HG03175 (cell line): ENCODE results near the gene GPC6.
"Not testable (repeated sequence)": the region's sequence is repeated elsewhere in the genome, so short reads cannot be mapped to it uniquely, and the experiment has no call there.

Experiments used
- ATAC-seq: cut with Tn5 transposase; IDR thresholded peaks from one replicate; pipeline ENCODE4 v1.9.1; 2021; ENCODE audit warnings: mild to moderate bottlenecking, moderate library complexity; ENCODE audit not compliant: unreplicated experiment

The GPC6 gene

DNA sequence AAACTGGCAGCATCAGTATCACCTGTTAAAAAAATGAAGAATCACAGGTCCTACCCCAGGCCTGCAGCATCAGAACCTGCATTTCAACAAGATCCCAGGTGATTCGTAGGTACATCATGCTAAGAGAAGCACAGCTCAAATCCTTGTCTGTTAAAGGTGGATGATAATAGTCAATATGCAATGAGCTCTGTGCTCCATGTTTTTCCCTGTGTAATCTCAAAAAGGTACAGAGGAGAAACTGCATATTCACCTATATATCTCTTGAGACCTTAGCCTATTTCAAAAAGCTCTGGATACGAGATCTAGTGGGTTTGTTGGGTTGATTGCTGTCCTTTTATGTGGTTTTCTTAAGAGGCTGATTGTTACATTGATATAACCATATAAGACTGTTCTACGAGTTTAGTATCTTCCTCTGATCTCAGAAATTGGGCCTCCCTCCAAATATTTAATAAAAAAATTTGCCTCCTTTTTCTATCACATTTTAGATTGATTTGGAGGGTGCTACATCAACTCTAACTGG lies 1104.0 kb downstream of the GPC6 start:
- no peak for ATAC-seq

DNA sequence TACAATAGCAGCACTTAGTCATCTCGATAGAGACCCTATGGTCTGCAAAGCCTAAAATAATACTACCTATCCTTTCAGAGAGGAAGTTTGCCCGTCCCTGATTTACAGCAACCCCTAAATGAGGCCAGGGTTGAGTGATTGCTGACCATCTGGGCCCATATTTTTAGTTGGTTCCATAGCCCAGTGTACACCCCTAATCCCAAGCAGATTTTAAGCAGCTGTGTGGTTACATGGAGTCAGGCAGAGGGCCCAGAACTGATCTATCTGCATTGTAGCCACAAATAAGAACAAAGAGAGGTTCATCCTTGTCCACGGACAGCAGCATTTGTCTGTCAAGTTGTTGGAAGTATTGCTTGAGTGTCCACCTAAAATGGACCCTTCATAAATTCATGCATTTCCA lies 1104.7 kb downstream of the GPC6 start:
- ATAC-seq = no peak

DNA sequence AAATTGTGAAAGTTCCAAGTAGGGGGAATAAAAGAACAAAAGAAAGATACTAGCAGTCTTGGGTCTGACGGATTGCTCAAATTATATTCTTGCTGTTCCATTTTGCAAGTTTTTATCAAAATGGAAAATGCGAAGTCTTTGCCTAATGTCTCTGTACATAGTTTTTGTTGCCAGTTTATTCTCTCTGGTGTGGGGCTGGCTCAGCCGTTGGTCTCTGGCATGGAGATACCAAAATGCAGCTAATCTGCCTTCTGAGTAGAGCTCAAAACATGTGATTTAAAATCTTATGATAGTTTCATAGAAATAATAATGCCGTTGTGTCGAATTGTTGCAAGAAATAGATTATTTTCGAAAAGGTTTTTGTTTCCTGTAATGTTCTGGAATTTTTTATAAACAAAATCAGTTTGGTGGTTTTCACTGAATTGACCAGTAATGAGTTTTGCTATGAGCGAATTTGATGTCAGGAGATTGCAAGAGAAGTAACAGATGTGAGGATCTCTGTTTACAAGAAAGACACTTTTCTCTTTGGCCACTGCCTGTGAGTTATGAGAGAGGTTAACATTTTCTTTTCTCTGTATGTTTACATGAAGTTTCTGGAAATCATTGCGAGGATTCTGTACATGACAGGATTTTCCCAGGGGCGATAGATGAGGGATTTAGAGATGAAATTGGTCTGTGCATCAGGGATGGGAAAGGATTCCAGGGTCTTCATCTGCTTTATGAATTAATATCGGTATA lies 1105.9 kb downstream of the GPC6 start:
- ATAC-seq = no peak

- no peak for ATAC-seq
Measured at GRCh38 chr13:94333131-94333820, 1106.7 kb downstream of the GPC6 start.

- ATAC-seq = no peak
Measured at GRCh38 chr13:94335761-94336526, 1109.3 kb downstream of the GPC6 start.

DNA sequence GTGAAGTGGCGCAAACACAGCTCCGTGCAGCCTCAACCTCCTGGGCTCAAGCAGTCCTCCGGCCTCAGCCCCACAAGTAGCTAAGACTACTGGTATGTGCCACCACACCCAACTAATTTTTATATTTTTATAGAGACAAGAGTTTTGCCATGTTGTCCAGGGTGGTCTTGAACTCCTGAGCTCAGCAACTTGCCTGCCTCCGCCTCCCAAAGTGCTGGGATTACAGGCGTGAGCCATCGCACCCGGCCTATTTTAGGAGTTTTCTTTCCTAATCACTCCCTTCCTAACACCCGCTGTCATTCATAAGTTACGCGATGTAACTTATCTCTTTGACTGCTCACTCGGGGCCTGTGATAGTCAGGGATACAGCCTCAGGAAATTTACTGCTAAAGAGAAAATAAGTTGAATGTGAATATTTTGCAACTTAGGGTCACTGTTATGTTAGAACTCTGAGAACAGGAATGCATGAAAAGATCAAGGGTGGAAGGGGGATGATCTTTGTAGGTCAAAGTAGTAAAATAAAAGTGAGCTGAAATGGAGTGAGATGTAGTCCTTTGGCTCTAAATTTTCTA lies 1112.6 kb downstream of the GPC6 start:
- ATAC-seq = no peak

DNA sequence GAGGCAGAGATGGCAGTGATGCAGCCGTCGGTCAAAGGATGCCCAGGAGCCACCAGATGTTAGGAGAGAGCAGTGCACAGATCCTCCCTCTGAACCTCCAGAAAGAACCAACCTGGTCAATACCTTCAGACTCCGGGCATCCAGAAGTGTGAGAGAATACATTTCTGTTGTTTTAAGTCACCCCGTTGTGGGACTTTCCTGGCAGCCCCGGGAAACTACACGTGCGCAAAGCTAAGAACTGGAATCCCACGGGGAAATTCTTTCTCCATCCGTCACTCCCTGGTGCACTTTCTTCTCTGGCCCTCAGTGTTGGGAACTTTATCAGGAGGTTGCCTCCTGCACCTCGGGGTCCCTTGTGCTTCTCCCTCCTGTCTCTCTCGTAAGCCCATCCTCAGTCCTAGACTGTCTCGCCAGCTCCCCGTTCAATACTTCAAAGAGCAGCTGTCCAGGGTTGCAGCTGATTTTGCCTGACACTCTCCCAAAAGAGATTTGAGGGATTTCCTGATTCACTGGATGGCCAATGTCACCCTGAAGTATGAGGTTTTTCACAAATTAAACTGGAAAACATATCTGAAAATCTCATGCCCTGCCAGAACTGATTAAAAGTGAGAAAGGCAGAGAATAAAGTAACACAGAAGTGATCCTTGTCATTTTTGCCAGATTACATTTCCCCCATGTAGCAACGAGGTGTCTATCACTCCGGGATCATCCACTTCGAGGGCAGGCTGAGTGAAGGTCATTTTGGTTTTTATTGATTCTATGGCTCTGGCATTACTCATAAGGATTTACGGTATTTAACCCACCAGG lies 1116.0 kb downstream of the GPC6 start:
- no peak for ATAC-seq

GRCh38 chr13:94343243-94343585 lies 1116.6 kb downstream of the GPC6 start:
- no peak for ATAC-seq

GRCh38 chr13:94343687-94344086 lies 1117.1 kb downstream of the GPC6 start:
- ATAC-seq = not testable (repeated sequence)

GRCh38 chr13:94344126-94344818 lies 1117.7 kb downstream of the GPC6 start:
- ATAC-seq = no peak

DNA sequence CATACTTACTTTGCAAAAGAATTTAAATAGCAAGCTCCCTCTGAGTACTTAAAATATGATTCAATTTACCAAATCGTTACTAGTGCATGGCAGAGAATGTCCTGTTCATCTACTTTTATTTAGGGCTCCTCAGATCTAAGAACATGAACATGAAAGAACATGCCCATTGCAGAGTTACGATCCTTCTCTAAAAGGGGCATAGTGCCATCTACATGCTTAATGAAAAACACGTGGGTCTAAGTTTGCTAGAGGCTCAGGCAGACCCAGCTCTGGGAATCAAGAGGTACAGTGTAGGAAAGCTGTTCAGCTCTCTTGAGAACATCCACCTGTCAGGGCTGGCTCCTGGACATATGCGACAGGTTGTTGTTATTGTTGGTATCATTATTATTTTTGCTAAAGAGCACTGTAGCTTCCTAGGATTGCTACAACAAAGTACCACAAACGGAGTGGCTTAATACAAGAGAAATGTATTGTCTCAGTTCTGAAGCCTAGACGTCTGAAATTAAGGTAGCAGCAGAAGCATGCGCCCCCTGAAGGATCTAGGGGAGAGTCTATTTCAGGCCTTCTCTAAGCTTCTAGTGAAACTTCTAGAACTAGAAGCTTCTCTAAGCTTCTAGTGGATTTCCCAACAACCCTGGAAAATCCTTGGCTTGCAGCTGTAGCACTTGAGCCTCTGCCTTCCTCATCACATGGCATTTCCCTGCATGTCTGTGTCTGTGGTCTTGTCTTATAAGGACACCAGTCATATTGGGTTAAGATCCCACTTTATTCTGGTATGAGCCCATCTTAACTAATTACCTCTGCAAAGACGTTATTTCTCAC lies 1119.0 kb downstream of the GPC6 start:
- no peak for ATAC-seq

- ATAC-seq = no peak
Measured at GRCh38 chr13:94346261-94347019, 1119.8 kb downstream of the GPC6 start.

GRCh38 chr13:94351292-94351990 lies 1124.8 kb downstream of the GPC6 start:
- peak; percentile 61 for ATAC-seq

- no peak for ATAC-seq
Measured at GRCh38 chr13:94352057-94352456, 1125.5 kb downstream of the GPC6 start.

DNA sequence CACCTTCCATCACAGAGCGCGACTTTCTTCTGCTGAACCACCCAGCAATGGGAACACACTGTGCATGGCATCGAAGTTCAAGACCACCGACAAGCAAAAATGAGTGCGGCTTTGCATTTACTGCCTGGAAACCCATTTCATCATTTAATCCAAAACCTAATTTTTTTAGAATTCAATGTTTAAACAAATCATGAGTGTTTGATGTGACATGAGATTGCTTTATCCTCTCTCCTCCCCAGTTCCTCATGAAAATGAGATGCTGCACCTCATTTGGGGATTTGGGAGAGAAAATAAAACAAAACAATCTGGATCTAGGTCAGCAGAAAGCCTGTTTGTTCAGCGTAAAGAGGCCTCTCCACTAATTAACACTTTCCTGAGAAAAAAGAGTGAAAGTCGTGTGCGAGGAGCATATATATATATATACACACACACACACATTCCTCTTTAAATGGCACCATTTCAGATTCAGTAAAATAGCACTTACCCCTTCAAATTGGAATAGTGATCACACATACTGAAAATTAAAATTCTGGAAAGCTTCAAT lies 1126.6 kb downstream of the GPC6 start:
- no peak for ATAC-seq

DNA sequence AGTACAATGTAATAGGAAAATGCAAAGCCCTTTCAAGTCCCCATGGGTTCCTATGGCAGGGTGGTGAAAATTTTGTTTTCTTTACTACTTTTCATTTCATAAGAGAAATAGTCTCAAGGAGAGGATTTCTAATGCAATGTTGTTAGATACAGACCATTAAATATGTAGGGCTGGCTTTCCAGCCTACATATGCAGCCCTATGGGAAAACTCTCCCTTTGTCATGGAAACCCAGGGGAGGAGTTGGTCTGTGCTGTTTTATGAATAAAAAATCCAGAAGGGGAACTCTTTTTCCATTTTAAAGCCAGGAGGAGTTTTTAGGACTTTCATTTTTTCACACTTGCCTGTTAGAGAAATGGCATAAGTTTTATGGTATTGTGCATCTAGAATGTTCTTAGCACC lies 1133.3 kb downstream of the GPC6 start:
- ATAC-seq = no peak

- ATAC-seq = peak; percentile 99
Measured at GRCh38 chr13:94362411-94362909, 1135.9 kb downstream of the GPC6 start.
